Activated naive CD4-positive, alpha-beta T cell treated with Interleukin-2 at 50 U/mL for 16 hours (primary cell): Measurements from ENCODE around the gene ZNF511.
"Not testable (repeated sequence)": the region's sequence is repeated elsewhere in the genome, so short reads cannot be mapped to it uniquely, and the experiment has no call there.

Experiments
- DNase-seq: peaks from one replicate; pipeline ENCODE4 v3.0.0-alpha.2; 2020

ZNF511 gene

GRCh38 chr10:133316732-133317131 lies 8.0 kb downstream of the ZNF511 start:
- no peak for DNase-seq

DNA sequence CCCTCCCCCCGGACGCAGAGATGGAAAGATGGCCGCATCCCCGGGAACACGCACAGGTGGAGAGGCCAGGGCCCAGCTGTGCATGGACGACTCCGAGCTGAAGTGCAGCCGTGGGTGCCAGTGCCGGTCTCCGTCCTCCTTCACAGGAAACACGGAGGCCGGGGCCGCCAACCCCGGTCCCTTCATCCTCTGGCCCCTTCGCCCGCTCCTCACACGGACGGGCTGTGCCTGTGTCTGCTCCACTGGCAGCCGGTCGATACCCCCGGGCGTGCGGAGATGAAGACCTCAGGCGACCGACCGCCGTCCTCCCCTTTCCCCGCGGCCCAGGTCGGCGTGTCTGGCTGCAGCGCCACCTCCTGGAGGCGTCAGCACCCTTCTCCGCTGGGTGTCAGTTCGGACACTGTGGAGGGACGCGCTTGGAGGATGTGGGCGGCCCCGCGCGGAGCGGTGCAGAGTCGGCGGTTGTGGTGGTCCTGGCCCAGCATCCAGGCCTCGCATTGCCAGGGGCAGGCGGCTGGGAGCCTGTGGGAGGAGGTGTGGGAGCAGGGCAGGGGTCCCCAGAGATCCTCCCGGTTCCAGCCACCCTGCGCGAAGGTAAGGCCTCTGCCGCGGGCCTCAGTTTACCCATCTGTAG lies 9.9 kb downstream of the ZNF511 start:
- peak; percentile 72 for DNase-seq

- DNase-seq, result not testable (repeated sequence)
Observed at GRCh38 chr10:133320852-133321422, 12.2 kb downstream of the ZNF511 start.

DNA sequence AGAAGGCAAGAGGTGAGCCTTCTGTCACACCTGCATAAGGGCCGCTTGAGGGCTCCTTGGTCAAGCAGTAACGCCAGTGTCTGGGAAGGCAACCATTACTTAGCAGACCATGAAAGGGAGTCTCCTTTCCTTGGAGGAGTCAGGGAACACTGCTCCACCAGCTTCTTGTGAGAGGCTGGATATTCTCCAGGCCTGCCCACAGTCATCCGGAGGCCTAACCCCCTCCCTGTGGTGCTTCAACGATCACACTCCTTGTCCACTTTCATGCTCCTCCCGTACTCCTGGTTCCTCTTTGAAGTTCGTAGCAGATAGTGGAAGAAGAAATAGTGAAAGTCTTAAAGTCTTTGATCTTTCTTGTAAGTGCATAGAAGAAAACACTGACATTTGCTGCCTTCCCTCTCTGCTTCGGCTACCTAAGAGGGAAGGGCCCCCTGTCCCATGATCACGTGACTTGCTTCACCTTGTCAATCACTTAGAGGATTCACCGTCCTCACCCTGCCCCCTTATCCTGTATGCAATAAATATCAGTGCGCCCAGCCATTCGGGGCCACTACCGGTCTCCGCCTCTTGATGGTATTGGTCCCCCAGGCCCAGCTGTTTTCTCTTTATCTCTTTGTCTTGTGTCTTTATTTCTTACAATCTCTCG lies 13.5 kb downstream of the ZNF511 start:
- DNase-seq, result not testable (repeated sequence)

DNA sequence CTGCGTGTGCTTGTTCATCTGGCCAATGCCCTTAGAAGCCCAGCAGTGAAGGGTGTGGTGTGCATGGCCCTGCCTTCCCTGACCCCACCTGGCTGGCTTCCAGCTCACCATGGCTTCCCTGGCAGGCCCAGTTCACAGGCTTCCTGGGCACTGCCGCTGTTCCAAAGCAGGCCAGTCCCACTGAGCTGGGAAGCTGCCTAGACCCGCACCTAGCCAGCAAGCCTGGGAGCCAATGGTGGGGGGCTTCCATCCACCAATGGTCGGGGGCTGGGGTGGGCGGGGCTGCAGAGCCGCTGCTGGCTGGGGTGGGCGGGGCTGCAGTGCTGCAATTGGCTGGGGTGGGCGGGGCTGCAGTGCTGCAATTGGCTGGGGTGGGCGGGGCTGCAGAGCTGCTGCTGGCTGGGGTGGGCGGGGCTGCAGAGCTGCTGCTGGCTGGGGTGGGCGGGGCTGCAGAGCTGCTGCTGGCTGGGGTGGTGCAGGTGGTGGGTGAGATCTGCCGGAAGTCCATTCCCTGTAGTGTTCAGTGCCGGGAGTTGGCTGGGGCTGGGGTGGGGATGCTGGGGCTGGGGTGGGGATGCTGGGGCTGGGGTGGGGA lies 15.6 kb downstream of the ZNF511 start:
- peak; percentile 63 for DNase-seq

DNA sequence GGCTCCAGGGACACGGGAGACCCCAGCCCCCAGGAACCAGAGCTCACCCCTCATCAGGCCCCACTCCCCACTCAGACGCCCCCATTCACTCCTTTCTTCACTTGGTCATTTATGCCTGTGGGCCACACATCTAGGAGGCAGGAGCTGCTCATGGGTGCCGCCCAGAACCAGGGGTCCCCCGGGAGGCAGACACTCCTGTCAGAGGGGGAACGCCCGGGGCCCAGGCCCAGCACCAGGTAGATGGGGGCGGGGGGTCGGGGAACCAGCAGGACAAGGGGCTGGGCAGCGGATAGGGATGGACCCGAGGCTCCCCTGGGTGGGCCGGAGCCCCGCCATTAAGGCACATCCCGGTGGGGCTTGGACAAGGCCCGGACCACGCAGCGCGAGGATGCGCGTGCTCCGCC lies 16.1 kb downstream of the ZNF511 start:
- no peak for DNase-seq

DNA sequence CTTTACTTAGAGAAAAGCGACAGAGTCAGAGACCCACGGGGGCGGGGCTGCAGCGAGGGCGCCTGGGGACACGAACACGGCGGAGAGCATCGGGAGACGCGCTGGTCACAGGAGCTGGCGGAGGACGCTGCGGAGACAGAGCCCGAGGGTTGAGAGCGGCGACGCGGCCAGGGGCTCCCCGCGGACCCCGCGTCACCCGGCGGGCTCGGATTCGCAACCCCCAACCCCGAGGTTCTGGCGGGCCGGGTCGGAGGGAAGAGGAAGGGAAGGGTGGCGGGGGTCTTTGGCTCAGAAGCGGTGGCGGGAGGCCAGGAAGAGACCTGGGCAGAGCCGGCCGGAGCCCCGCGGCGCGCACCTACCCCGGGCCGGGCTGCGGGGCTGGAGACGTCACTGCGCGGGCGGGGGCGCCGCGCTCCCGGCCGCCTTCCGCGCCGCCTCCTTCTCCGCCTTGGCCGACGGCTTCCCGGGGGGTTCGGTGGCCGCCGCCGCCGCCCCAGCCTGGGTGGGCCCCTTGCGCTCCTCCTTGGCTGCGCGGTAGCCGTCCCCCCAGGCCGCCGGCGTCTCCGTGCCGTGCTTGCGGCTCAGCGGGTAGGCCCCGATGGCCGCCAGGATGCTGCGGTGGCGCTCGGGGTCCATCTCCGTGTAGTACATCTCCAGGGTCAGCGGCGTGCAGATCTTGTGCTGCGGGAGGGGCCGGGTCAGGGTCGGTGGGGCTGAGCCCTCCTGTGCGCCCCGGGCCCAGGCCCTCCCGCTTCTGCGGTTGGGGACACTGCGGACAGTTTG lies 16.9 kb downstream of the ZNF511 start:
- no peak for DNase-seq

DNA sequence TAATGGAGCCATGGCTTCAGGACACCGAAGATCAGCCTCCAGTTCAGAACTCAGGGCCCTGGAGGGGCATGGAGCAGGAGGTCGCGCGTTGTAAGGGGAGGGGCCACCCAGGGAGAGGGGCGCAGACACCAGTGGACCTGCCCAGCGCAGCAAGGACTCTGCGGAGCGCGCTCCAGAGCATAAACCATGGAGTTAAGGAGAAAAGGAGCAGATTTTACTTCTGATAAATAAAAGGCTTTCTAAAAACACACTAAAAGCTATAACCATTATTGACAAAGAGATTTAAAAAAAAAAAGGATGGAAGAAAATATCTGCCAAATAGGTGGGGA lies 17.5 kb downstream of the ZNF511 start:
- DNase-seq, result no peak

GRCh38 chr10:133326745-133327650 lies 18.3 kb downstream of the ZNF511 start:
- no peak for DNase-seq

GRCh38 chr10:133327651-133328357 lies 19.1 kb downstream of the ZNF511 start:
- no peak for DNase-seq

DNA sequence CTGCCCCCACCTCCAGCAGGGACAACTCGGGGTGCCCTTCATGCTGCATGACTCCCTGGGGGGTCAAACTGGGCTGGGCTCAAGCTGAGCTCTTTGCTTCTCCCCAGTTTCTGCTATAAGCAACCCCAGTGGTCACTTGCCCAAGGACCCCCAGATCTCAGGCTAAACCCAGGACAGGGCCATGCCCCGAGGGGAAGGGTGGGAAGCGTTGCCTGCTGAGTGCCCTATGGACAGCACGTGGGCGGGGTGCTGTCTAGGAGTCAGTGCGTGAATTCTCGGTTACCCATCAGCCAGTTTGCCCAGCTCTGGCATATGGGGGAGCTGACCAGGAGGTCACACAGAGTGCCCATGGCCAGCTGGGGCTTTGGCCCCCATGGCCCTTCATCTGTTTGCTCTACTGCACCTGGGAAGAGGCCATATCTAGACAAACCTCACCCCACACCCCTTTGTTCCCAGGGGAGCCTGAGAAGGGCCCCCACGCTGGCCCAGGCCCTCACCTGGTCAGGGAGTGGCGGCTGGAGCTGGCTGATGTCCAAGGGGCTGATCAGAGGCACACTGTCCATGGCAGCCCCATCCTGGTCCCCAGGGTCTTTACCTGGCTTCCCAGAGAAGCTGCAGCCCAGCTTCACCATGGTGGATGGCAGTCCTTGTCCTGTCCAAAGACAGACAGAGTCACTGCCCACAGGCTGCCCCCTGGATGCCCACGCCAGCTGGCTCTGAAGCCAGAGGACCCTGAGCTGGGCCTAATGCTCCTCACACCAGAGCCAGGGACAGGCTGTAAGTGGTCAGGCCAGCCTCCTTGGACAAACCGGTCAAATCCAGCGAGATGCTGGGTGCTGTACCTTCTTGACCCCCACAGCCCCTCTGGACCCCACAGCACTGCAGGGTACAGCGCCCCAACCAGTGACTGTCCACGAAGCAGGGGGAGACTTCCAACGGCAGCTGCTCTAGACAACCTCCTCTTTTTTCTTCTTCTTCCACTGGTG lies 19.9 kb downstream of the ZNF511 start:
- no peak for DNase-seq

DNA sequence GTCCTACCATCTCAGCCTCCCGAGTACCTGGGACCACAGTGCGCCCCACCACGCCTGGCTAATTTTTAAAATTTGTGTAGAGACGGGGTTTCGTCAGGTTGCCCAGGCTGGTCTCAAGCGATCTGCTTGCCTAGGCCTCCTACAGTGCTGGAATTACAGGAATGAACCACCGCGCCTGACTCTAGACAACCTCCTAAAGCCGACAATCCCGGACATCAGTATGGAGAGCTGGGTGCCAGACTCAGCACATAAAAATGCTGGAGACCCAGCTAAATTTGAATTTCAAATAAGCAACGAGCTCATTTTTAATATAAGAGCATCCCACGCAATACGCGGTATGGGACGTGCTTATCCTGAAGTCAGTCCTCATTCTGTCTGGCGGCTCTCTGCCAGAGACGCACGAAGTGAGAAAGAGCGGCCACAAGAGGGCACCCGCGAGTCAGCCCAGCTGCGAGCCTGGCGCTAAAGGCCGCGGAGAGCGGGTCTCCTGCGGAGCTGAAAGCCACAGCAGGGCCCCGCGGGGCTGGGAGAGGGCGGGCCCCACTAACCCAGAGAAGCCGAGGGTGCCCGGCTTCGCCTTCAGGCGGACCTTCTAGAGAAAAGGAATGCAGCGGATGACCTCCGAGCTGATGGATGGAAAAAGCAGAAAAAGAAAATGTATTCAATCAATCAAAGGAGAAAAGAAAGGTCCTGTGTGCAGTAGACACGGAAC lies 20.9 kb downstream of the ZNF511 start:
- peak; percentile 88 for DNase-seq

GRCh38 chr10:133332936-133333699 lies 24.4 kb downstream of the ZNF511 start:
- no peak for DNase-seq

- no peak for DNase-seq
Observed at GRCh38 chr10:133334503-133335245, 26.0 kb downstream of the ZNF511 start.

DNA sequence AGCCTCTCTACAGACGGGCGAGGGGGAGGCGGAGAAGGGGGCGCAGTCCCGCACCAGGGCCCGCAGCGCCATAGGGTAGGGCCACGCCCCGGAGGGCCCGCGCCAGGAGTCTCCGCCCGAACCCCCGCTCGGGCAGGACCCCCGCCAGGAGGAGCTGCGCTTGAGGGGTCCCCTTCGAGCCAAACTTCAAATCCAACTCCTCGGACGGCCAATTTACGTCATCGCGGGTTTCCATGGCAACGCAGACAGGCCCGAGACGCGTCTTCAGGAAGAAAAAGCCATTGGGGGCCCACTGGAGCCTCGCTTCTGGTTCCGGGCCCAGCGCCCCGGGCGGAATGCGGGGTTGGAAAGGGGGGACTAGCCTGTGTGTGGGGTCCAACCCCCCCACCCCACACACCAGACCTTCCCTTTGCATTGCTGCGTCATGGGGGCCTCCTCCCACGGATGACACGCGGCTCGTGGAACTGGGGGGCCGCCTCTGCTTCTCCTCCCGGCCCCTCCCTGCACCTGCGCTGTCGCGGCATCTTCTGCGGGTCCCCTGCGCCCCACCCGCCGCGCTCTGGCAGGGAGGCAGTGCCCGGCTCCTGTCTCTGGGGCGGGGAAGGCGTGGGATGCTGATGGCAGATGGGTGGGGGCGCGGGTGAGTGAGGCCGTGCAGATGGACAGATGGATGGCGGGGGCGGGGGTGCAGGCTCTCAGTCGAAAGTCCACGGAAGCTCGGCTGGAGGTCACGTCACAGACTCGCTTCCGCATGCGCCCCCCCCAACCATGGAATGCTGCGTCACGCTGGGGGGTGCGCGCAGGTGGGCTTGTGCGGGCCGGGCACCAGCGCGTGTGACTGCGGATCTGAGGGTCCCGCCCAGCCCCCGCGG lies 26.8 kb downstream of the ZNF511 start:
- peak; percentile 77 for DNase-seq

- no peak for DNase-seq
Observed at GRCh38 chr10:133336118-133336576, 27.4 kb downstream of the ZNF511 start.
